H1 (cell line): Measurements from ENCODE around the gene CAPN10. TPM values are rescaled to one million over a fixed set of nuclear protein-coding genes. Genes with fewer than 3 reads are reported as not detected.

Experiments used
- CTCF ChIA-PET: fragments of 300-600 bp; sonication (Branson Sonifier 250); formaldehyde crosslinking; loops from one replicate; lab custom pipeline; 2021; ENCODE audit not compliant: partially characterized antibody; lab: Charles Lee
- POLR2A ChIA-PET: fragments of 300-600 bp; sonication (Branson Sonifier 250); formaldehyde crosslinking; loops from one replicate; lab custom pipeline; 2021; ENCODE audit warnings: inconsistent platforms; ENCODE audit not compliant: partially characterized antibody; lab: Charles Lee
- DNase-seq, 2 experiments: peaks; one replicate each; pipeline versions ENCODE4 v3.0.0 to v3.0.0-alpha.2; 2010 to 2022; ENCODE audit warnings: low spot score in 2 of 2, low read depth in 1 of 2, mixed read lengths in 1 of 2
- FAIRE-seq: peaks from 2 replicates; lab custom pipeline; 2011; peaks lifted over from hg19 to GRCh38; lab: Jason Lieb, UNC
- H2AFZ ChIP-seq: 2 replicates; pipeline ENCODE4 v1.8.1; 2012; ENCODE audit warnings: low read length, inconsistent platforms
- H2AK5ac ChIP-seq: 2 replicates; pipeline ENCODE4 v1.6.1; 2013; ENCODE audit warnings: low read depth, low read length
- H2BK120ac ChIP-seq: replicated peaks from 2 replicates; pipeline ENCODE3; 2013; ENCODE audit warnings: low read depth, low read length, inconsistent platforms
- H2BK12ac ChIP-seq: 2 replicates; pipeline ENCODE4 v1.6.1; 2013; ENCODE audit warnings: low read depth, low read length
- H2BK15ac ChIP-seq: 2 replicates; pipeline ENCODE4 v1.6.1; 2013; ENCODE audit warnings: low read length
- H2BK20ac ChIP-seq: 2 replicates; pipeline ENCODE4 v1.6.1; 2013; ENCODE audit warnings: low read length
- H2BK5ac ChIP-seq: 2 replicates; pipeline ENCODE4 v1.6.1; 2013; ENCODE audit warnings: low read depth, low read length
- H3K14ac ChIP-seq: 2 replicates; pipeline ENCODE4 v1.6.1; 2013; ENCODE audit warnings: inconsistent platforms; ENCODE audit not compliant: insufficient read length
- H3K18ac ChIP-seq: 2 replicates; pipeline ENCODE4 v1.6.1; 2013; ENCODE audit warnings: low read length; ENCODE audit errors: extremely low read depth
- H3K23ac ChIP-seq: 2 replicates; pipeline ENCODE4 v1.6.1; 2013; ENCODE audit warnings: inconsistent platforms; ENCODE audit not compliant: insufficient read length
- H3K23me2 ChIP-seq: 2 replicates; pipeline ENCODE4 v1.6.1; 2013; ENCODE audit warnings: low read depth, low read length
- H3K27ac ChIP-seq: 2 replicates; pipeline ENCODE4 v1.6.1; 2011; ENCODE audit warnings: low read depth, low read length, inconsistent platforms
- H3K27me3 ChIP-seq, 4 experiments: replicated peaks in 1 of 4; 1 replicate in 1 of 4; 2 replicates in 3 of 4; pipeline versions ENCODE4 v1.6.1 to v1.8.1; 2011 to 2013; ENCODE audit warnings: low read length in 3 of 4, mild to moderate bottlenecking in 3 of 4, inconsistent platforms in 2 of 4, mixed read lengths in 2 of 4, moderate library complexity in 1 of 4; ENCODE audit not compliant: control insufficient read depth in 3 of 4, insufficient read depth in 3 of 4; ENCODE audit errors: extremely low read depth in 1 of 4
- H3K36me3 ChIP-seq, 4 experiments: 2 replicates each; pipeline versions ENCODE4 v1.6.1 to v1.8.1; 2011 to 2013; ENCODE audit warnings: mild to moderate bottlenecking in 4 of 4, low read length in 3 of 4, moderate library complexity in 2 of 4, control low read depth in 1 of 4, inconsistent platforms in 1 of 4; ENCODE audit not compliant: insufficient read depth in 4 of 4, control insufficient read depth in 2 of 4
- H3K4ac ChIP-seq: replicated peaks from 2 replicates; pipeline ENCODE3; 2013; ENCODE audit warnings: low read length, low read depth, mixed read lengths, inconsistent platforms; ENCODE audit not compliant: insufficient read length
- H3K4me1 ChIP-seq, 4 experiments: replicated peaks in 1 of 4; 1 replicate in 1 of 4; 2 replicates in 3 of 4; pipeline versions ENCODE4 v1.6.1 to v1.8.1; 2011 to 2013; ENCODE audit warnings: low read length in 3 of 4, inconsistent platforms in 2 of 4, mixed read lengths in 1 of 4; ENCODE audit not compliant: insufficient read depth in 4 of 4, control insufficient read depth in 3 of 4
- H3K4me2 ChIP-seq, 2 experiments: 2 replicates each; pipeline versions ENCODE4 v1.6.1 to v1.8.1; 2011 to 2013; ENCODE audit warnings: low read depth in 2 of 2, low read length in 2 of 2, control low read depth in 1 of 2, inconsistent platforms in 1 of 2, mild to moderate bottlenecking in 1 of 2; ENCODE audit not compliant: insufficient read depth in 1 of 2
- H3K4me3 ChIP-seq, 4 experiments: fragments of 200-600, 300-600 bp in 1 of 4; sonication (generic), shearing (Covaris generic), sonication (Bioruptor Twin) in 1 of 4; 2 replicates each; pipeline versions ENCODE4 v1.5.1 to v1.8.1; 2011 to 2016; ENCODE audit warnings: low read length in 4 of 4, low read depth in 3 of 4, control low read depth in 2 of 4, inconsistent platforms in 2 of 4, mild to moderate bottlenecking in 2 of 4, mixed read lengths in 1 of 4, moderate library complexity in 1 of 4; ENCODE audit not compliant: insufficient read depth in 2 of 4; ENCODE audit errors: extremely low read depth in 1 of 4
- H3K56ac ChIP-seq: replicated peaks from 2 replicates; pipeline ENCODE3; 2013; ENCODE audit warnings: low read depth, mild to moderate bottlenecking, mixed read lengths, low read length, inconsistent platforms; ENCODE audit not compliant: insufficient read length
- H3K79me1 ChIP-seq: 2 replicates; pipeline ENCODE4 v1.6.1; 2013; ENCODE audit warnings: low read depth, low read length, control low read depth
- H3K79me2 ChIP-seq, 2 experiments: 2 replicates each; pipeline versions ENCODE4 v1.6.1 to v1.8.1; 2012 to 2013; ENCODE audit warnings: low read length in 2 of 2, mild to moderate bottlenecking in 2 of 2, inconsistent platforms in 1 of 2; ENCODE audit not compliant: insufficient read depth in 2 of 2, control insufficient read depth in 1 of 2
- H3K9ac ChIP-seq, 4 experiments: replicated peaks in 1 of 4; 1 replicate in 1 of 4; 2 replicates in 3 of 4; pipeline versions ENCODE4 v1.6.1 to v1.8.1; 2011 to 2013; ENCODE audit warnings: low read depth in 3 of 4, low read length in 3 of 4, control low read depth in 2 of 4, mild to moderate bottlenecking in 2 of 4, moderate library complexity in 2 of 4, inconsistent platforms in 1 of 4; ENCODE audit errors: extremely low read depth in 1 of 4
- H3K9me3 ChIP-seq, 2 experiments: 2 replicates each; pipeline versions ENCODE4 v1.6.1 to v1.8.1; 2012 to 2013; ENCODE audit warnings: mild to moderate bottlenecking in 2 of 2, moderate library complexity in 2 of 2, control low read depth in 1 of 2, inconsistent platforms in 1 of 2, low read depth in 1 of 2, low read length in 1 of 2, mixed read lengths in 1 of 2; ENCODE audit not compliant: insufficient read depth in 2 of 2
- H4K20me1 ChIP-seq, 2 experiments: replicated peaks in 1 of 2; 2 replicates each; pipeline versions ENCODE3 to v1.8.1; 2011 to 2013; ENCODE audit warnings: inconsistent platforms in 2 of 2, low read length in 2 of 2, mild to moderate bottlenecking in 1 of 2; ENCODE audit not compliant: insufficient read depth in 2 of 2, control insufficient read depth in 1 of 2
- H4K5ac ChIP-seq: 2 replicates; pipeline ENCODE4 v1.6.1; 2013; ENCODE audit warnings: low read length, low read depth, mixed read lengths, inconsistent platforms; ENCODE audit not compliant: insufficient read length
- H4K8ac ChIP-seq: 2 replicates; pipeline ENCODE4 v1.8.0; 2013; ENCODE audit warnings: mild to moderate bottlenecking, moderate library complexity, low read length, inconsistent platforms; ENCODE audit not compliant: insufficient read depth; ENCODE audit errors: extremely low read depth
- H4K91ac ChIP-seq: replicated peaks from 2 replicates; pipeline ENCODE3; 2013; ENCODE audit warnings: low read length, mixed read lengths, inconsistent platforms; ENCODE audit not compliant: insufficient read length
- HDAC2 ChIP-seq, 2 experiments: fragments of 300-600 bp in 1 of 2; sonication (generic) in 1 of 2; IDR thresholded peaks; 2 replicates each; pipeline ENCODE4 v1.6.1; 2011 to 2012; ENCODE audit warnings: low read depth in 2 of 2, low read length in 2 of 2, mild to moderate bottlenecking in 2 of 2, moderate library complexity in 2 of 2, borderline replicate concordance in 1 of 2, inconsistent platforms in 1 of 2
- KDM1A ChIP-seq: fragments of 200-600, 300-600 bp; sonication (generic); IDR thresholded peaks from 2 replicates; pipeline ENCODE4 v1.7.1; 2016; ENCODE audit warnings: mild to moderate bottlenecking, low read length, borderline replicate concordance
- MAX ChIP-seq: IDR thresholded peaks from 2 replicates; pipeline ENCODE4 v1.6.1; 2012; ENCODE audit warnings: inconsistent platforms
- NANOG ChIP-seq: IDR thresholded peaks from 2 replicates; pipeline ENCODE4 v1.6.1; 2011; ENCODE audit warnings: low read length, low read depth, mild to moderate bottlenecking, inconsistent platforms; ENCODE audit not compliant: insufficient read depth, poor library complexity, severe bottlenecking
- RAD21 ChIP-seq, 2 experiments: IDR thresholded peaks in 1 of 2; conservative IDR thresholded peaks in 1 of 2; 2 replicates each; pipeline ENCODE4 v1.6.1; 2011; ENCODE audit warnings: low read depth in 2 of 2, low read length in 2 of 2, improper control_type of control experiment in 1 of 2, inconsistent platforms in 1 of 2, mild to moderate bottlenecking in 1 of 2, moderate library complexity in 1 of 2
- TEAD4 ChIP-seq: IDR thresholded peaks from 2 replicates; pipeline ENCODE4 v1.6.1; 2012; ENCODE audit warnings: low read depth, low read length, inconsistent platforms, mixed read lengths
- WGBS, 2 experiments: shearing (Covaris generic) in 1 of 2; methylation state at CpG; one replicate each; pipeline versions ENCODE4 v1.1.6 to v1.1.7; 2013 to 2015; ENCODE audit warnings: low lambda C conversion rate in 2 of 2, mixed read lengths in 2 of 2, inconsistent platforms in 1 of 2, low coverage in 1 of 2, missing lambda C conversion rate in 1 of 2; ENCODE audit not compliant: insufficient replicate concordance in 2 of 2, insufficient coverage in 1 of 2, insufficient read length in 1 of 2; ENCODE audit errors: extremely low coverage in 1 of 2, missing lambda C conversion rate in 1 of 2; 5-methylcytosine and 5-hydroxymethylcytosine counted together
- polyA plus RNA-seq, 7 experiments: library from polyadenylated mRNA; depleted of rRNA in 3 of 7; stranded (reverse) in 5 of 7; unstranded in 2 of 7; fragments of >200 nt in 5 of 7; fragments of 200-250 nt in 2 of 7; gene quantifications; 1 replicate in 5 of 7; 2 replicates in 1 of 7; 4 replicates in 1 of 7; pipeline versions ENCODE4 v1.2.1 to v1.2.3, GENCODE V29; 2011 to 2013; ENCODE audit warnings: missing spikeins in 2 of 7, mixed read lengths in 2 of 7
- total RNA-seq: library from RNA; stranded (reverse); fragmentation: NEBNext Ultra II Directional; extraction: Animal tissue kit (Norgen Biotek cat#: 25700); gene quantifications from 2 replicates; pipeline ENCODE4 v1.2.1, GENCODE V29; 2021
- TF ChIP-seq, protein P1 (sequence below): IDR thresholded peaks from 2 replicates; pipeline ENCODE4 v1.6.1; 2011; ENCODE audit warnings: low read depth, mild to moderate bottlenecking, low read length; ENCODE audit not compliant: insufficient read depth
- TF ChIP-seq, protein P2 (sequence below): IDR thresholded peaks from 2 replicates; pipeline ENCODE4 v1.6.1; 2011; ENCODE audit warnings: low read length, improper control_type of control experiment

The CAPN10 gene
- total and polyA plus RNA-seq, 2 of the 8 experiments (the other 6 are each of a cell fraction or from before 2014, with no cell fraction given), result 30.7 to 39.8 TPM

GRCh38 chr2:240554767-240555493, 31.6 kb upstream of the CAPN10 start:
- 87% methylated on average over 16 of the region's 17 CpGs; no CpG with 5 or more reads in 1 of the 2 experiments for WGBS, 2 experiments
- Histone ChIP-seq H3K18ac (no peak overlapping the region), H3K27ac (no peak overlapping the region), H3K4ac (no peak overlapping the region), H4K20me1 (peaks cover 0 to 4% of the 10 kb centered on the region in 2 experiments), H3K4me2 (no peak overlapping the region), H3K4me3 (no peak overlapping the region), H3K79me2 (no peaks in the 10 kb centered on the region), H4K5ac (no peak overlapping the region), H2BK5ac (no peak overlapping the region), H2BK20ac (no peak overlapping the region), H2BK12ac (no peak overlapping the region), H3K9ac (no peak overlapping the region), H3K14ac (no peak overlapping the region), H2BK120ac (no peak overlapping the region), H3K23me2 (peaks cover 4% of the 10 kb centered on the region; the same call in 1 of the 2 replicates), H2AFZ (no peak overlapping the region), H3K9me3 (peaks cover 6 to 11% of the 10 kb centered on the region in 2 experiments; a peak in 2 of 4 replicates), H3K27me3 (peaks cover 3 to 31% (median 22%) of the 10 kb centered on the region in 4 experiments), H4K8ac (0 out of 2 replicates have a peak overlapping the region, but pooled peaks have one; percentile 1), H2BK15ac (no peak overlapping the region), H2AK5ac (no peak overlapping the region), H4K91ac (no peak overlapping the region), H3K4me1 (peaks cover 0 to 14% (median 9%) of the 10 kb centered on the region in 4 experiments; a peak in 5 of 7 replicates), H3K79me1 (0 out of 2 replicates have a peak, but pooled peaks cover 2% of the 10 kb centered on the region), H3K36me3 (peaks cover 0 to 5% (median 3%) of the 10 kb centered on the region in 4 experiments; a peak in 2 of 8 replicates), H3K56ac (no peak overlapping the region), H3K23ac (no peak overlapping the region)
- ChIA-PET POLR2A (no interaction called here), CTCF (interaction anchor here (0.9 to 1.3 kb wide), 3 partner anchors 11 to 41 kb away, joined by 3 to 5 read pairs (median 3); no protein-coding TSS in a partner anchor)
- FAIRE-seq (no peak), DNase-seq (no peak)
- TF ChIP-seq MAX (no peak), RAD21 (IDR thresholded peaks at IDR 0.05 in 1 of 2, conservative IDR thresholded peaks at IDR 0.05 in 1 of 2; ENCODE audit: low read depth in 2 of 2, low read length in 2 of 2) (no peak), TEAD4 (no peak), HDAC2 (IDR thresholded peaks at IDR 0.05; ENCODE audit: borderline replicate concordance in 1 of 2, low read depth in 2 of 2, low read length in 2 of 2) (no peak), KDM1A (no peak), NANOG (no peak)
- TF ChIP-seq, protein P1, sequence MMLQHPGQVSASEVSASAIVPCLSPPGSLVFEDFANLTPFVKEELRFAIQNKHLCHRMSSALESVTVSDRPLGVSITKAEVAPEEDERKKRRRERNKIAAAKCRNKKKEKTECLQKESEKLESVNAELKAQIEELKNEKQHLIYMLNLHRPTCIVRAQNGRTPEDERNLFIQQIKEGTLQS, result no peak
- TF ChIP-seq, protein P2, sequence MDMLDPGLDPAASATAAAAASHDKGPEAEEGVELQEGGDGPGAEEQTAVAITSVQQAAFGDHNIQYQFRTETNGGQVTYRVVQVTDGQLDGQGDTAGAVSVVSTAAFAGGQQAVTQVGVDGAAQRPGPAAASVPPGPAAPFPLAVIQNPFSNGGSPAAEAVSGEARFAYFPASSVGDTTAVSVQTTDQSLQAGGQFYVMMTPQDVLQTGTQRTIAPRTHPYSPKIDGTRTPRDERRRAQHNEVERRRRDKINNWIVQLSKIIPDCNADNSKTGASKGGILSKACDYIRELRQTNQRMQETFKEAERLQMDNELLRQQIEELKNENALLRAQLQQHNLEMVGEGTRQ, result no peak
